GM23338 (cell line): ENCODE measurements around the gene PSEN2.

ENCODE experiments used
- CREB1 ChIP-seq: fragments of 250-450 bp; sonication (Bioruptor Pico); IDR thresholded peaks from 2 replicates; pipeline ENCODE4 v1.5.0; 2020; ENCODE audit warnings: low read depth, mild to moderate bottlenecking, moderate library complexity
- EZH2 ChIP-seq: fragments of 200-600 bp; sonication (generic); IDR thresholded peaks from one replicate; pipeline ENCODE4 v1.8.0; 2017; ENCODE audit warnings: antibody characterized with exemption, mild to moderate bottlenecking, low read depth; ENCODE audit not compliant: unreplicated experiment
- EZH2phosphoT487 ChIP-seq: fragments of 200-600 bp; sonication (generic); IDR thresholded peaks from one replicate; pipeline ENCODE4 v1.8.1; 2018; ENCODE audit warnings: antibody characterized with exemption; ENCODE audit not compliant: unreplicated experiment
- JUNB ChIP-seq: IDR thresholded peaks from one replicate; pipeline ENCODE4 v1.6.1; 2016; ENCODE audit warnings: antibody characterized with exemption; ENCODE audit not compliant: unreplicated experiment
- NANOG ChIP-seq: IDR thresholded peaks from 2 replicates; pipeline ENCODE4 v1.6.1; 2016; ENCODE audit warnings: antibody characterized with exemption, borderline replicate concordance
- POLR2AphosphoS5 ChIP-seq: IDR thresholded peaks from 2 replicates; pipeline ENCODE4 v1.6.1; 2016; ENCODE audit warnings: antibody characterized with exemption, low read depth
- REST ChIP-seq: IDR thresholded peaks from one replicate; pipeline ENCODE4 v1.6.1; 2018; ENCODE audit warnings: antibody characterized with exemption; ENCODE audit not compliant: unreplicated experiment
- STAT1 ChIP-seq: IDR thresholded peaks from one replicate; pipeline ENCODE4 v1.6.1; 2016; ENCODE audit warnings: antibody characterized with exemption; ENCODE audit not compliant: unreplicated experiment
- ZNF114 ChIP-seq: fragments of 250-450 bp; sonication (Bioruptor Pico); IDR thresholded peaks from 2 replicates; pipeline ENCODE4 v1.5.0; 2020; ENCODE audit warnings: mild to moderate bottlenecking, moderate library complexity
- ZNF331 ChIP-seq: fragments of 250-450 bp; sonication (Bioruptor Pico); IDR thresholded peaks from 2 replicates; pipeline ENCODE4 v1.5.0; 2020; ENCODE audit warnings: low read depth, mild to moderate bottlenecking, moderate library complexity
- ZNF462 ChIP-seq: fragments of 250-450 bp; sonication (Bioruptor Pico); IDR thresholded peaks from 2 replicates; pipeline ENCODE4 v1.5.0; 2020; ENCODE audit warnings: mild to moderate bottlenecking, moderate library complexity
- TF ChIP-seq, protein P1 (sequence below), 2 experiments: fragments of 200-600 bp in 1 of 2; sonication (generic) in 1 of 2; conservative IDR thresholded peaks; 2 replicates each; pipeline versions ENCODE4 v1.5.1 to v1.6.1; 2016 to 2017; ENCODE audit warnings: antibody characterized with exemption in 2 of 2, low read depth in 2 of 2, mild to moderate bottlenecking in 2 of 2, moderate library complexity in 1 of 2
- TF ChIP-seq, protein P2 (sequence below): IDR thresholded peaks from 2 replicates; pipeline ENCODE4 v1.6.1; 2016; ENCODE audit warnings: antibody characterized with exemption

GRCh38 chr1:226945106-226945857 is 74.9 kb downstream of the PSEN2 start:
- TF ChIP-seq, protein P1, sequence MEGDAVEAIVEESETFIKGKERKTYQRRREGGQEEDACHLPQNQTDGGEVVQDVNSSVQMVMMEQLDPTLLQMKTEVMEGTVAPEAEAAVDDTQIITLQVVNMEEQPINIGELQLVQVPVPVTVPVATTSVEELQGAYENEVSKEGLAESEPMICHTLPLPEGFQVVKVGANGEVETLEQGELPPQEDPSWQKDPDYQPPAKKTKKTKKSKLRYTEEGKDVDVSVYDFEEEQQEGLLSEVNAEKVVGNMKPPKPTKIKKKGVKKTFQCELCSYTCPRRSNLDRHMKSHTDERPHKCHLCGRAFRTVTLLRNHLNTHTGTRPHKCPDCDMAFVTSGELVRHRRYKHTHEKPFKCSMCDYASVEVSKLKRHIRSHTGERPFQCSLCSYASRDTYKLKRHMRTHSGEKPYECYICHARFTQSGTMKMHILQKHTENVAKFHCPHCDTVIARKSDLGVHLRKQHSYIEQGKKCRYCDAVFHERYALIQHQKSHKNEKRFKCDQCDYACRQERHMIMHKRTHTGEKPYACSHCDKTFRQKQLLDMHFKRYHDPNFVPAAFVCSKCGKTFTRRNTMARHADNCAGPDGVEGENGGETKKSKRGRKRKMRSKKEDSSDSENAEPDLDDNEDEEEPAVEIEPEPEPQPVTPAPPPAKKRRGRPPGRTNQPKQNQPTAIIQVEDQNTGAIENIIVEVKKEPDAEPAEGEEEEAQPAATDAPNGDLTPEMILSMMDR (conservative IDR thresholded peaks at IDR 0.05; ENCODE audit: low read depth in 2 of 2): no peak
- TF ChIP-seq POLR2AphosphoS5 (no peak), REST (no peak), EZH2 (no peak), ZNF114 (CRISPR knock-in tag) (no peak), CREB1 (CRISPR knock-in tag) (no peak), EZH2phosphoT487 (no peak), ZNF331 (no peak), STAT1 (no peak), NANOG (no peak), JUNB (no peak), ZNF462 (CRISPR knock-in tag) (no peak)
- TF ChIP-seq, protein P2, sequence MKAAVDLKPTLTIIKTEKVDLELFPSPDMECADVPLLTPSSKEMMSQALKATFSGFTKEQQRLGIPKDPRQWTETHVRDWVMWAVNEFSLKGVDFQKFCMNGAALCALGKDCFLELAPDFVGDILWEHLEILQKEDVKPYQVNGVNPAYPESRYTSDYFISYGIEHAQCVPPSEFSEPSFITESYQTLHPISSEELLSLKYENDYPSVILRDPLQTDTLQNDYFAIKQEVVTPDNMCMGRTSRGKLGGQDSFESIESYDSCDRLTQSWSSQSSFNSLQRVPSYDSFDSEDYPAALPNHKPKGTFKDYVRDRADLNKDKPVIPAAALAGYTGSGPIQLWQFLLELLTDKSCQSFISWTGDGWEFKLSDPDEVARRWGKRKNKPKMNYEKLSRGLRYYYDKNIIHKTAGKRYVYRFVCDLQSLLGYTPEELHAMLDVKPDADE: no peak
